GM21447 (cell line): ENCODE results near the gene MIPOL1.

Experiments
- ATAC-seq: cut with Tn5 transposase; IDR thresholded peaks from one replicate; pipeline ENCODE4 v1.9.1; 2021; ENCODE audit not compliant: unreplicated experiment

MIPOL1 gene

DNA sequence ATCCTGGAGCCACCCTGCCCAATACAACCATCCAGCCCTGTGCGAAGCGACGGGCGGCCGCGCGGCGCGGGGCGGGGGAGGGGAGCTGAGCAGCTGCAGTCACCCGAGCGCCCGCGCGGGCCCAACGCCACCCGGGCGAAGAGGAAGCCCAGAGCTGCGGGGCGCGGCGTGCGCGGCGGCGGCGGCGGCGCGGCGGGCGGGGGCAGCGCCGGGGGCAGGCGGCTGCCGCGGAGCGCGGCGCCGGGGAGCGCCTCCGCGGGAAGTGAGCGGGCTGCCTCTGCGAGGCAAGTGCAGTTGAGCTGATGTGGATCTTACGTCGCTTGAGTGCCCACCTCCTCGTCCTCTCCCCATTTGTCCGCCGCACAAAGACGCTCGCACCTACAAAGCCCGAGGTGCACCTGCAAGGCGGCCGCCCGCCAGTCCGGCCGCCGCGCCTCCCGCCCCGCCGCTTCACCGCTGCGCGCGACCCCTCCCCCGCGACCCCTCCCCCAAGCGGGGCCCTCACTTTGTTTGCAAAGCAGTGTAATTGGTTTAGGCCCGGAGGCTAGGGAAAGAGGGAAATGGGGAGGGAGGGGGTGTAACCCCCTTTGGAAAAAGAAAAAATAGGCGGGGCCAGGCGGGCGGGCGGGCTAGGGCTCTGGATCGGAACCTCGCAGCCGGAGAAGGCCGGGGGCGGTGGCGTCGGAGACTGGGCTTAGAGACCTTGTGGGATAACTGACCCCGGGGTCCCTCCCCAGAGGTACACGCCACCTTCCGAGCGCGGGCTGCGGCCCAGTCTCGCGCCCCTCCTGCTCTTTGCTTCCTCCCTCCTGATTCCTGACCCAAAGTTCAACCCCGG is 397.5 kb downstream of the MIPOL1 start, which contains the start of the genes FOXA1 and TTC6:
Gene FOXA1, minus strand, starts transcription at position 279 of the 838 bp plus-strand sequence. Its CDS starts 277 bp downstream, at position 2.
Gene TTC6, plus strand, starts transcription at position 659 of the 838 bp plus-strand sequence. CDS start 26,436 bp downstream, outside the sequence.
- ATAC-seq, result no peak

- ATAC-seq, result peak; percentile 55
Measured at GRCh38 chr14:37595809-37596621, 398.3 kb downstream of the MIPOL1 start.

- no peak for ATAC-seq
Measured at GRCh38 chr14:37596790-37597472, 399.2 kb downstream of the MIPOL1 start.

- ATAC-seq, result no peak
Measured at GRCh38 chr14:37597538-37597913, 399.8 kb downstream of the MIPOL1 start.

DNA sequence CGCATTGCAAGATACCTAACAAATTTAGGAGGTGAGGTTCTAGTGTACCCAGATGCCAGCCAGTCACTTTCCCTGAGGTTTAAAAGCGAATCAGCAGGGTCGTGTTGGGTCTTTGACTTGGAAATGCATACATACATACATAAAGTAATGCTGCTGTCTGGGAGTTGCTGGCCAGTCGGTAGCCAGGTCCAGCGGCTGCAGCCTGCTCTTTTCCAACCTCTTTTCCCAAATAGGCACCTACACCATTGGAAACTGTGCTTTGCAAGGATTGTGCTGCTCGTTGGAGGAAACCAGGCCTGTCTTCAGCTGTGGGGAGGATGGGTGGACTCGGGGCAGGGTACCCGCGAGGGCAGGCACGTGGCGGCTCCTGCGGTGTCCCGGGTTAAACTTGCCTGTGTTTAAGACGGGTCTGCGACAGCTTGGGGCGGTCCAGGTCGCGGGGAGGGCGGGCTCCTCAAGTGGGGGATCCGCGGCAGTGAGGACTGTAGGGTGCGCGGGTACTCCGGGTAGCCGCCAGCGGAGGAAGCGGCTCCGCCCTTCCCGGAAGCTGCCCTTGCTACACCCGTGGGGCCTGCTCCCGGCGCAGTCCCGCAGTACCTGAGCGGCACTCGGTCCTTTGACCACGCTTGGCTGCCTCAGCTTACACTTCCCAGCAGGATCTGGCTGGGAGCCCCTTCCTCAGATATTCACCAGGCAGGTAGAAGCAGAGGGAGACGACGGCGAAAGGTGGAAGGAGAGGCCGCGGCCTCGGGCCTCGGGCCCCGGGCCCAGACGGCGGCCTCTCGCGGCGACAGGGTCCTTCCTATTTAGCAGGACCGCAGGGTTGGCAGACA is 400.4 kb downstream of the MIPOL1 start:
- ATAC-seq, result no peak

GRCh38 chr14:37598747-37599506 is 401.2 kb downstream of the MIPOL1 start:
- ATAC-seq, result no peak

- ATAC-seq, result no peak
Measured at GRCh38 chr14:37599507-37600368, 402.0 kb downstream of the MIPOL1 start.

GRCh38 chr14:37600880-37601741 is 403.4 kb downstream of the MIPOL1 start:
- no peak for ATAC-seq

DNA sequence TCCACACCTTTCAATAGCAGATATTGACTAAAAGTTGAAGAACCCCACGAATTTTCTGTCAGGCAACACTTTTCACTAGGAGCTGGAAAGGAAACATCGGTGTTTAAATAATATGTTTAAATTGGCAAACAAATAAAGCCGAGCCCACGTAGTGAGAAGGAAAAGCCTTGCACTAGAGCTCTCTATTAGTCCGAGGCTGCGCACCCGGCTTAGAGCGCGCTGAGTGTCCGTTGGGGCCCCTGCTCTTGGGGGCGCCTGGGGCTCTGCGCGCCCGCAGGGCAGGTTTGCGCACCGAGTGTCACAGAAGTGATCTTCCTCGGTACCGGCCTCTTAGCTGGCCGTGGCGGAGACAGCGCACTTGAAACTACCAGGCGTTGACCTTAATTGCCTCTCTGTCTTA is 404.1 kb downstream of the MIPOL1 start:
- no peak for ATAC-seq
